HepG2 (cell line): Measurements from ENCODE around the gene TRA2B. TPM values are rescaled to one million over a fixed set of nuclear protein-coding genes. Genes with fewer than 3 reads are reported as not detected.

Source experiments
- ATAC-seq: fragments of 200-7000 bp; cut with Tn5 transposase; 3 replicates; pipeline ENCODE4 v1.9.1; 2020; ENCODE audit warnings: mild to moderate bottlenecking, moderate library complexity
- BruUV-seq: library from RNA; stranded (reverse); fragments of 400-500 nt; replicated peaks from 2 replicates; lab custom pipeline; 2021; lab: Mats Ljungman, UMichigan
- CTCF ChIA-PET: fragments of 300-600 bp; formaldehyde crosslinking; extraction: SDS; loops from one replicate; lab custom pipeline; 2021; ENCODE audit warnings: low total read pairs, inconsistent platforms, low intra/inter-chr PET ratio; lab: Yijun Ruan, JAX
- POLR2A ChIA-PET: fragments of 350-600 bp; sonication (Branson Sonifier 250); formaldehyde crosslinking; loops from one replicate; lab custom pipeline; 2020; ENCODE audit warnings: antibody characterized with exemption, inconsistent platforms; lab: Yijun Ruan, JAX
- DNase-seq: peaks from one replicate; pipeline ENCODE4 v3.0.0-alpha.2; 2015; ENCODE audit warnings: low spot score
- FAIRE-seq: peaks from 3 replicates; lab custom pipeline; 2011; peaks lifted over from hg19 to GRCh38; lab: Jason Lieb, UNC
- H2AFZ ChIP-seq: one replicate; pipeline ENCODE4 v1.6.1; 2011; ENCODE audit warnings: low read length, inconsistent platforms
- H3K27ac ChIP-seq: fragments of 300-600 bp; 3 replicates; pipeline ENCODE4 v1.8.0; 2011; ENCODE audit warnings: mixed run types, mild to moderate bottlenecking, mixed read lengths, low read length, inconsistent platforms; ENCODE audit not compliant: insufficient read depth; ENCODE audit errors: extremely low read length
- H3K27me3 ChIP-seq, 2 experiments: fragments of 200-600 bp in 1 of 2; 2 replicates in 1 of 2; 3 replicates in 1 of 2; pipeline versions ENCODE4 v1.6.0 to v1.8.0; 2011; ENCODE audit warnings: low read length in 2 of 2, mild to moderate bottlenecking in 2 of 2, moderate library complexity in 2 of 2, inconsistent platforms in 1 of 2; ENCODE audit not compliant: insufficient read depth in 2 of 2, control insufficient read depth in 1 of 2
- H3K36me3 ChIP-seq, 2 experiments: fragments of 200-600 bp in 1 of 2; replicated peaks in 1 of 2; 2 replicates in 1 of 2; 3 replicates in 1 of 2; pipeline versions ENCODE4 v1.5.1 to v1.8.0; 2011; ENCODE audit warnings: low read length in 2 of 2, inconsistent platforms in 1 of 2; ENCODE audit not compliant: insufficient read depth in 2 of 2, control insufficient read depth in 1 of 2
- H3K4me1 ChIP-seq: 2 replicates; pipeline ENCODE4 v1.5.1; 2012; ENCODE audit warnings: low read length, inconsistent platforms; ENCODE audit not compliant: insufficient read depth
- H3K4me2 ChIP-seq: 2 replicates; pipeline ENCODE4 v1.6.0; 2011; ENCODE audit warnings: low read depth, low read length, inconsistent platforms
- H3K4me3 ChIP-seq, 3 experiments: fragments of 200-600 bp in 1 of 3; sonication (generic), shearing (Covaris generic) in 1 of 3; replicated peaks in 1 of 3; 2 replicates each; pipeline ENCODE4 v1.5.1; 2011 to 2016; ENCODE audit warnings: low read length in 3 of 3, inconsistent platforms in 2 of 3, low read depth in 2 of 3, mild to moderate bottlenecking in 2 of 3, control low read depth in 1 of 3, mixed read lengths in 1 of 3; ENCODE audit not compliant: insufficient read depth in 1 of 3
- H3K79me2 ChIP-seq: one replicate; pipeline ENCODE4 v1.6.1; 2011; ENCODE audit warnings: low read length, inconsistent platforms; ENCODE audit not compliant: insufficient read depth
- H3K9ac ChIP-seq: 2 replicates; pipeline ENCODE4 v1.6.0; 2011; ENCODE audit warnings: mild to moderate bottlenecking, low read depth, low read length, inconsistent platforms; ENCODE audit not compliant: insufficient read depth
- H3K9me3 ChIP-seq: 2 replicates; pipeline ENCODE4 v1.5.1; 2012; ENCODE audit warnings: mild to moderate bottlenecking, low read length
- H4K20me1 ChIP-seq: 2 replicates; pipeline ENCODE4 v1.6.0; 2011; ENCODE audit warnings: inconsistent platforms, mild to moderate bottlenecking, low read length, moderate library complexity; ENCODE audit not compliant: insufficient read depth
- ASH2L ChIP-seq: fragments of 300-600, 200-600 bp; sonication (generic); IDR thresholded peaks from 2 replicates; pipeline ENCODE4 v1.7.0; 2017; ENCODE audit warnings: low read depth, mild to moderate bottlenecking, moderate library complexity, mixed read lengths, low read length; ENCODE audit not compliant: insufficient read length
- ELF1 ChIP-seq: sonication (generic); formaldehyde crosslinking; IDR thresholded peaks from 2 replicates; pipeline ENCODE4 v1.4.0; 2020; ENCODE audit warnings: missing genetic modification reagents
- RAD21 ChIP-seq: fragments of 450-650 bp; formaldehyde crosslinking; IDR thresholded peaks from 2 replicates; pipeline ENCODE4 v1.5.0; 2020; ENCODE audit warnings: mild to moderate bottlenecking
- SMC3 ChIP-seq: IDR thresholded peaks from 2 replicates; pipeline ENCODE4 v1.6.1; 2011; ENCODE audit warnings: low read length, improper control_type of control experiment
- STAG1 ChIP-seq: sonication (generic); formaldehyde crosslinking; IDR thresholded peaks from 2 replicates; pipeline ENCODE4 v1.4.0; 2020; ENCODE audit warnings: missing genetic modification reagents
- ZFP62 ChIP-seq: sonication (generic); formaldehyde crosslinking; IDR thresholded peaks from 2 replicates; pipeline ENCODE4 v1.4.0; 2020; ENCODE audit warnings: missing genetic modification reagents
- ZNF660 ChIP-seq: sonication (generic); formaldehyde crosslinking; IDR thresholded peaks from 2 replicates; pipeline ENCODE4 v1.5.1; 2020; ENCODE audit warnings: mild to moderate bottlenecking, low read depth, missing genetic modification reagents, borderline replicate concordance
- ZNF678 ChIP-seq: sonication (generic); formaldehyde crosslinking; IDR thresholded peaks from 2 replicates; pipeline ENCODE4 v1.4.0; 2020; ENCODE audit warnings: mild to moderate bottlenecking, missing genetic modification reagents
- ZNF772 ChIP-seq: sonication (generic); formaldehyde crosslinking; IDR thresholded peaks from 2 replicates; pipeline ENCODE4 v1.5.0; 2020; ENCODE audit warnings: mild to moderate bottlenecking, missing genetic modification reagents
- WGBS: methylation state at CpG from one replicate; pipeline ENCODE4 v1.1.6; 2017; ENCODE audit warnings: low lambda C conversion rate; 5-methylcytosine and 5-hydroxymethylcytosine counted together
- in situ Hi-C: cut with HindIII; loops from 2 replicates; pipeline ENCODE4 v1.10.0; 2017; ENCODE audit warnings: low pct_unique_long_range_greater_than_20kb; ENCODE audit not compliant: extremely low pct_ligation_motif_present
- intact Hi-C: fragments of 100-400 bp; cut with micrococcal nuclease; formaldehyde crosslinking; loops from one replicate; pipeline ENCODE4 v1.10.0; 2022; ENCODE audit not compliant: unreplicated experiment
- polyA plus RNA-seq, 8 experiments: library from polyadenylated mRNA; depleted of rRNA in 3 of 8; stranded (reverse) in 7 of 8; unstranded in 1 of 8; fragments of >200 nt; fragmentation: Illumina TruSeq in 4 of 8; extraction: Trizol in 4 of 8; gene quantifications; 2 replicates each; pipeline versions ENCODE4 v1.2.1 to v1.2.3, GENCODE V29; 2011 to 2016; ENCODE audit warnings: low read depth in 4 of 8, missing spikeins in 1 of 8, mixed read lengths in 1 of 8; ENCODE audit not compliant: insufficient read depth in 1 of 8
- total RNA-seq, 5 experiments: library from RNA; depleted of rRNA; stranded (reverse); fragments of >200 nt; fragmentation: Illumina TruSeq; extraction: Trizol; gene quantifications; 2 replicates each; pipeline ENCODE4 v1.2.3, GENCODE V29; 2016; ENCODE audit warnings: low read depth in 1 of 5
- TF ChIP-seq, protein P1 (sequence below): sonication (generic); formaldehyde crosslinking; IDR thresholded peaks from 2 replicates; pipeline ENCODE4 v1.5.0; 2020; ENCODE audit warnings: mild to moderate bottlenecking, missing genetic modification reagents, moderate library complexity
- TF ChIP-seq, protein P2 (sequence below): sonication (generic); formaldehyde crosslinking; IDR thresholded peaks from 2 replicates; pipeline ENCODE4 v1.5.0; 2020; ENCODE audit warnings: missing genetic modification reagents

Gene TRA2B
- total and polyA plus RNA-seq, 2 of the 13 experiments (the other 11 are each of a cell fraction or from before 2014, with no cell fraction given): 105 to 241 TPM

DNA sequence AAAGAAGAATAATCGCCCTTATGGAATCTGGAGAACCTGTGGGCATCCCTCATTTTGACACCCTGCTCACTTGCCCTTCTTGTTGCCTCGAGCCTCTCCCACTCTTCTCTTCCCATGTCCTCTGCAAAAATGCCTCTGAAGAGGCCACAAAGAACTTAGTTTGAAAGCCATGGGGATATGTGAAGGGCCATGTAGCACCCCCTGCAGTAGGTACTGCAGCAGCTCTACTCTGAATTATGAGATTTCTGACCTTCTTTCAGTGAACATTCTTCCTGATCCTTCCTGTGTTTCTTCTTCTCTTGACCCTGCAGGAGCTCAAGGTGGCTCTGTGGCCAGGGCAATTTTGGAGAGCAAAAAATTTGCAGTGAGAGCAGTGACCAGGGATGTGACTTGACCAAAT is 30.4 kb upstream of the TRA2B start:
- no TSS peak for BruUV-seq
- TF ChIP-seq STAG1 (CRISPR knock-in tag) (peak; percentile 35; the same call in 1 of the 2 replicates), ZNF772 (no peak), ELF1 (CRISPR knock-in tag) (no peak), ZFP62 (CRISPR knock-in tag) (no peak), RAD21 (CRISPR knock-in tag) (peak; percentile 45; the same call in 1 of the 2 replicates), ZNF678 (CRISPR knock-in tag) (no peak), ASH2L (no peak), ZNF660 (CRISPR knock-in tag) (no peak), SMC3 (peak; percentile 22; the same call in 1 of the 2 replicates)
- TF ChIP-seq, protein P1, sequence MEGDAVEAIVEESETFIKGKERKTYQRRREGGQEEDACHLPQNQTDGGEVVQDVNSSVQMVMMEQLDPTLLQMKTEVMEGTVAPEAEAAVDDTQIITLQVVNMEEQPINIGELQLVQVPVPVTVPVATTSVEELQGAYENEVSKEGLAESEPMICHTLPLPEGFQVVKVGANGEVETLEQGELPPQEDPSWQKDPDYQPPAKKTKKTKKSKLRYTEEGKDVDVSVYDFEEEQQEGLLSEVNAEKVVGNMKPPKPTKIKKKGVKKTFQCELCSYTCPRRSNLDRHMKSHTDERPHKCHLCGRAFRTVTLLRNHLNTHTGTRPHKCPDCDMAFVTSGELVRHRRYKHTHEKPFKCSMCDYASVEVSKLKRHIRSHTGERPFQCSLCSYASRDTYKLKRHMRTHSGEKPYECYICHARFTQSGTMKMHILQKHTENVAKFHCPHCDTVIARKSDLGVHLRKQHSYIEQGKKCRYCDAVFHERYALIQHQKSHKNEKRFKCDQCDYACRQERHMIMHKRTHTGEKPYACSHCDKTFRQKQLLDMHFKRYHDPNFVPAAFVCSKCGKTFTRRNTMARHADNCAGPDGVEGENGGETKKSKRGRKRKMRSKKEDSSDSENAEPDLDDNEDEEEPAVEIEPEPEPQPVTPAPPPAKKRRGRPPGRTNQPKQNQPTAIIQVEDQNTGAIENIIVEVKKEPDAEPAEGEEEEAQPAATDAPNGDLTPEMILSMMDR (CRISPR knock-in tag): peak; percentile 34; the same call in 1 of the 2 replicates
- TF ChIP-seq, protein P2, sequence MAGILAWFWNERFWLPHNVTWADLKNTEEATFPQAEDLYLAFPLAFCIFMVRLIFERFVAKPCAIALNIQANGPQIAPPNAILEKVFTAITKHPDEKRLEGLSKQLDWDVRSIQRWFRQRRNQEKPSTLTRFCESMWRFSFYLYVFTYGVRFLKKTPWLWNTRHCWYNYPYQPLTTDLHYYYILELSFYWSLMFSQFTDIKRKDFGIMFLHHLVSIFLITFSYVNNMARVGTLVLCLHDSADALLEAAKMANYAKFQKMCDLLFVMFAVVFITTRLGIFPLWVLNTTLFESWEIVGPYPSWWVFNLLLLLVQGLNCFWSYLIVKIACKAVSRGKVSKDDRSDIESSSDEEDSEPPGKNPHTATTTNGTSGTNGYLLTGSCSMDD (CRISPR knock-in tag): no peak
- H3K4me3 ChIP-seq: no peak overlapping the region
- no peak for DNase-seq
- H3K9ac ChIP-seq: no peak overlapping the region
- ATAC-seq: no peak
- peaks cover 72% of the 10 kb centered on the region for H3K4me1 ChIP-seq
- no peaks in the 10 kb centered on the region for H3K27me3 ChIP-seq
- peaks cover 10% of the 10 kb centered on the region for H3K79me2 ChIP-seq
- CTCF ChIA-PET: interaction anchor here (2.4 kb wide), 1 partner anchor 25 kb away, joined by 8 read pairs; no protein-coding TSS in a partner anchor
- no peaks in the 10 kb centered on the region for H3K9me3 ChIP-seq
- POLR2A ChIA-PET: interaction anchor here (1.3 to 2.5 kb wide), 4 partner anchors 8 to 31 kb away, joined by 3 to 14 read pairs (median 7); partner anchors contain the start of gene TRA2B
- peak overlapping the region; percentile 12; the same call in 1 of the 2 replicates for H3K4me2 ChIP-seq
- no peaks in the 10 kb centered on the region for H4K20me1 ChIP-seq
- no peaks in the 10 kb centered on the region for H3K36me3 ChIP-seq
- in situ Hi-C loops (no loop called here), intact Hi-C loops (no loop called here)
- 95% methylated on average over 2 of the region's 2 CpGs for WGBS
- H2AFZ ChIP-seq: no peak overlapping the region
- peak overlapping the region; percentile 5 for H3K27ac ChIP-seq
- no peak for FAIRE-seq
